Spleen (tissue), 11 donors: ENCODE data around the gene MBTPS1. TPM values are rescaled to one million over a fixed set of nuclear protein-coding genes. Genes with fewer than 3 reads are reported as not detected.
A peak's percentile ranks its signal among the peaks of the same experiment; 100 is the strongest.

Experiments used
- DNase-seq: peaks from one replicate; pipeline ENCODE4 v3.0.0-alpha.2; 2020
- H3K27ac ChIP-seq, 8 donors: fragments of 200-600 bp; sonication (generic) in 7 of 8; 1 replicate in 4 of 8; 2 replicates in 4 of 8; pipeline versions ENCODE4 v1.5.0 to v1.8.0; 2016 to 2021; ENCODE audit warnings: inconsistent platforms in 4 of 8, mild to moderate bottlenecking in 4 of 8, moderate library complexity in 1 of 8
- H3K27me3 ChIP-seq, 7 donors: fragments of 200-600 bp; sonication (generic) in 6 of 7; replicated peaks in 1 of 7; 1 replicate in 4 of 7; 2 replicates in 3 of 7; pipeline versions ENCODE4 v1.5.0 to v1.8.0; 2016 to 2021; ENCODE audit warnings: inconsistent platforms in 3 of 7, mild to moderate bottlenecking in 1 of 7
- H3K36me3 ChIP-seq, 6 donors: fragments of 200-600 bp; sonication (generic) in 5 of 6; 1 replicate in 4 of 6; 2 replicates in 2 of 6; pipeline versions ENCODE4 v1.5.0 to v1.8.0; 2016 to 2021; ENCODE audit warnings: inconsistent platforms in 2 of 6
- H3K4me1 ChIP-seq, 6 donors: fragments of 200-600 bp; sonication (generic) in 5 of 6; 1 replicate in 3 of 6; 2 replicates in 3 of 6; pipeline versions ENCODE4 v1.5.0 to v1.8.0; 2016 to 2021; ENCODE audit warnings: inconsistent platforms in 3 of 6
- H3K4me3 ChIP-seq, 8 donors: fragments of 200-600 bp; sonication (generic) in 7 of 8; 1 replicate in 4 of 8; 2 replicates in 4 of 8; pipeline versions ENCODE4 v1.5.0 to v1.8.0; 2016 to 2021; ENCODE audit warnings: inconsistent platforms in 4 of 8, mild to moderate bottlenecking in 4 of 8, moderate library complexity in 2 of 8
- H3K9me3 ChIP-seq, 8 donors: fragments of 200-600 bp; sonication (generic) in 7 of 8; 1 replicate in 4 of 8; 2 replicates in 4 of 8; pipeline versions ENCODE4 v1.5.0 to v1.8.0; 2016 to 2021; ENCODE audit warnings: inconsistent platforms in 4 of 8
- CTCF ChIP-seq, 11 experiments: fragments of 200-600 bp in 7 of 11; fragments of 450-650 bp in 4 of 11; sonication (generic) in 4 of 11; IDR thresholded peaks in 8 of 11; conservative IDR thresholded peaks in 3 of 11; 1 replicate in 7 of 11; 2 replicates in 4 of 11; pipeline versions ENCODE4 v1.4.0 to v1.8.0; 2016 to 2021; ENCODE audit warnings: antibody characterized with exemption in 11 of 11, inconsistent platforms in 4 of 11, mild to moderate bottlenecking in 1 of 11
- POLR2A ChIP-seq, 3 donors: fragments of 450-650 bp; IDR thresholded peaks; one replicate each; pipeline ENCODE4 v1.5.1; 2017; ENCODE audit warnings: antibody characterized with exemption in 3 of 3, mild to moderate bottlenecking in 1 of 3
- POLR2AphosphoS5 ChIP-seq, 3 donors: sonication (generic); formaldehyde crosslinking; IDR thresholded peaks; one replicate each; pipeline ENCODE4 v1.5.1; 2017; ENCODE audit warnings: antibody characterized with exemption in 3 of 3
- WGBS, 5 donors: extraction: QIAGEN DNeasy Blood & Tissue Kit in 3 of 5; methylation state at CpG; one replicate each; pipeline versions ENCODE4 v1.1.5 to v1.1.7; 2013 to 2018; 5-methylcytosine and 5-hydroxymethylcytosine counted together
- intact Hi-C: fragments of 100-400 bp; cut with DNase I; formaldehyde crosslinking; loops from one replicate; pipeline ENCODE4 v1.15.0; 2023; ENCODE audit warnings: low total_unique reads
- polyA plus RNA-seq, 3 donors: library from polyadenylated mRNA; stranded (reverse); fragments of 200-250 nt; gene quantifications; one replicate each; pipeline ENCODE4 v1.2.1, GENCODE V29; 2013
- total RNA-seq, 7 donors: library from RNA; depleted of rRNA in 3 of 7; stranded (reverse); fragments of >200 nt in 3 of 7; fragmentation: NEBNext Ultra II Directional in 4 of 7; extraction: Animal tissue kit (Norgen Biotek cat#: 25700) in 4 of 7; gene quantifications; one replicate each; pipeline versions ENCODE4 v1.1.0 to v1.2.1, GENCODE V29; 2016 to 2021
- donor health status: healthy with polysubstance abuse.
- donor health status: DM: no; HTN: no; CAD: no; lungs with moderate emphysema.
- donor health status: DM: no; HTN: no; CAD: no.
- donor health status: Bipolar disorder and iron deficiency.
- donor health status: healthy.
- donor health status: DM: no; HTN: no; CAD: no.
- donor health status: DM: yes; HTN: yes; CAD: no.

Gene MBTPS1
- total and polyA plus RNA-seq, 10 donors, result 34.5 to 121 (median 91.1) TPM

GRCh38 chr16:84159800-84160199 lies 43.1 kb upstream of the MBTPS1 start:
- DNase-seq, result no peak
- H3K9me3 ChIP-seq, result no peaks in the 10 kb centered on the region
- H3K27me3 ChIP-seq, result peaks cover 0 to 51% (median 9%) of the 10 kb centered on the region in 7 donors
- no peaks in the 10 kb centered on the region for H3K4me1 ChIP-seq
- intact Hi-C loops, result no loop called here
- 46 to 80% (median 66%) methylated on average over 1 of the region's 1 CpG for WGBS, 5 donors
- no peak overlapping the region for H3K27ac ChIP-seq
- TF ChIP-seq CTCF (IDR thresholded peaks at IDR 0.05 in 8 of 11, conservative IDR thresholded peaks at IDR 0.05 in 3 of 11), result no peak
- no peak for TF ChIP-seq POLR2A (IDR thresholded peaks at IDR 0.05)
- no peak for TF ChIP-seq POLR2AphosphoS5 (IDR thresholded peaks at IDR 0.05)
- H3K36me3 ChIP-seq, result no peaks in the 10 kb centered on the region
- no peak overlapping the region for H3K4me3 ChIP-seq

GRCh38 chr16:84159007-84159406 lies 42.3 kb upstream of the MBTPS1 start:
- peaks cover 0 to 46% (median 9%) of the 10 kb centered on the region in 7 donors for H3K27me3 ChIP-seq
- no peak overlapping the region for H3K4me3 ChIP-seq
- intact Hi-C loops, result no loop called here
- H3K36me3 ChIP-seq, result no peaks in the 10 kb centered on the region
- DNase-seq, result peak; percentile 18
- H3K4me1 ChIP-seq, result no peaks in the 10 kb centered on the region
- WGBS, 5 donors, result 21 to 43% (median 32%) methylated on average over 9 of the region's 9 CpGs
- no peaks in the 10 kb centered on the region for H3K9me3 ChIP-seq
- no peak overlapping the region for H3K27ac ChIP-seq
- TF ChIP-seq CTCF (IDR thresholded peaks at IDR 0.05 in 8 of 11, conservative IDR thresholded peaks at IDR 0.05 in 3 of 11) (no peak), POLR2AphosphoS5 (IDR thresholded peaks at IDR 0.05) (no peak), POLR2A (IDR thresholded peaks at IDR 0.05) (no peak)

GRCh38 chr16:84156342-84156784 lies 39.6 kb upstream of the MBTPS1 start:
- H3K27ac ChIP-seq, result no peak overlapping the region
- no peak overlapping the region for H3K4me3 ChIP-seq
- H3K36me3 ChIP-seq, result no peaks in the 10 kb centered on the region
- 63 to 73% (median 71%) methylated on average over 5 of the region's 5 CpGs for WGBS, 5 donors
- no peak for TF ChIP-seq CTCF (IDR thresholded peaks at IDR 0.05 in 8 of 11, conservative IDR thresholded peaks at IDR 0.05 in 3 of 11)
- no peak for TF ChIP-seq POLR2A (IDR thresholded peaks at IDR 0.05)
- no peak for TF ChIP-seq POLR2AphosphoS5 (IDR thresholded peaks at IDR 0.05)
- H3K9me3 ChIP-seq, result no peaks in the 10 kb centered on the region
- H3K4me1 ChIP-seq, result no peaks in the 10 kb centered on the region
- DNase-seq, result no peak
- peaks cover 0 to 42% (median 9%) of the 10 kb centered on the region in 7 donors for H3K27me3 ChIP-seq
- intact Hi-C loops, result no loop called here

GRCh38 chr16:84155771-84156170 lies 39.0 kb upstream of the MBTPS1 start:
- H3K4me3 ChIP-seq, result no peak overlapping the region
- TF ChIP-seq POLR2A (IDR thresholded peaks at IDR 0.05) (no peak), POLR2AphosphoS5 (IDR thresholded peaks at IDR 0.05) (no peak), CTCF (IDR thresholded peaks at IDR 0.05 in 8 of 11, conservative IDR thresholded peaks at IDR 0.05 in 3 of 11) (no peak)
- WGBS, 5 donors, result 74 to 87% (median 75%) methylated on average over 6 of the region's 6 CpGs
- H3K36me3 ChIP-seq, result no peaks in the 10 kb centered on the region
- intact Hi-C loops, result no loop called here
- no peaks in the 10 kb centered on the region for H3K9me3 ChIP-seq
- no peaks in the 10 kb centered on the region for H3K4me1 ChIP-seq
- peak; percentile 4 for DNase-seq
- peaks cover 0 to 36% (median 6%) of the 10 kb centered on the region in 7 donors for H3K27me3 ChIP-seq
- H3K27ac ChIP-seq, result no peak overlapping the region
